Transverse colon (tissue), 3 donors: ENCODE data around the gene SLC41A2.

Source experiments
- POLR2A ChIP-seq: fragments of 450-650 bp; IDR thresholded peaks from one replicate; pipeline ENCODE4 v1.6.1; 2016; ENCODE audit warnings: antibody characterized with exemption, mild to moderate bottlenecking, moderate library complexity
- POLR2AphosphoS5 ChIP-seq, 3 donors: sonication (generic); formaldehyde crosslinking; IDR thresholded peaks; one replicate each; pipeline ENCODE4 v1.6.1; 2016; ENCODE audit warnings: antibody characterized with exemption in 3 of 3

DNA sequence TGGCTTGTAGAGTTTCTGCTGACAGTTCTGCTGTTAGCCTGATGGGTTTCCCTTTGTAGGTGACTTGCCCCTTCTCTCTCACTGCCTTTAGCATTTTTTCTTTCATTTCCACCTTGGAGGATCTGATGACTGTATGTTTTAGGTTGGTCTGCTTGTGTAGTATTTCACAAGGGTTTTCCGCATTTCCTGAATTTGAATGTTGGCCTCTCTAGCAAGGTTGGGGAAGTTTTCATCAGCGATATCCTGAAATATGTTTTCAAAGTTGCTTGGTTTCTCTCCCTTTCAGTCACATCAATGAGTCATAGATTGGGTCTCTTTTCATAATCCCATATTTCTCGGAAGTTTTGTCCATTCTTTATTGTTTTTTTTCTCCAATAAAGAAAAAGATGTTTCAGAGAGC is 39.5 kb upstream of the SLC41A2 start:
- no peak for TF ChIP-seq POLR2AphosphoS5 (IDR thresholded peaks at IDR 0.05)
- TF ChIP-seq POLR2A, result no peak
